GM18507 (cell line): Measurements from ENCODE around the gene ARL5C.
"Not testable (repeated sequence)": the region's sequence is repeated elsewhere in the genome, so short reads cannot be mapped to it uniquely, and the experiment has no call there.

Experiments used
- DNase-seq: peaks from one replicate; pipeline ENCODE4 v3.0.0; 2011; ENCODE audit warnings: low read depth; ENCODE audit not compliant: insufficient read length; ENCODE audit errors: extremely low spot score
- FAIRE-seq: peaks from 2 replicates; lab custom pipeline; 2011; peaks lifted over from hg19 to GRCh38; lab: Jason Lieb, UNC

Gene ARL5C

GRCh38 chr17:39147221-39148185 lies 18.5 kb downstream of the ARL5C start:
- DNase-seq (no peak), FAIRE-seq (no peak)

GRCh38 chr17:39146273-39146672 lies 19.7 kb downstream of the ARL5C start:
- DNase-seq (no peak), FAIRE-seq (no peak)

GRCh38 chr17:39145143-39145542 lies 20.8 kb downstream of the ARL5C start:
- no peak for DNase-seq
- FAIRE-seq: no peak

- DNase-seq (no peak), FAIRE-seq (no peak)
Observed at GRCh38 chr17:39144416-39144840, 21.5 kb downstream of the ARL5C start.

GRCh38 chr17:39143552-39144093 lies 22.3 kb downstream of the ARL5C start:
- DNase-seq (no peak), FAIRE-seq (no peak)

GRCh38 chr17:39141915-39142664 lies 23.9 kb downstream of the ARL5C start:
- no peak for FAIRE-seq

GRCh38 chr17:39141294-39141693 lies 24.7 kb downstream of the ARL5C start:
- FAIRE-seq: no peak
- DNase-seq: no peak

More at GRCh38 chr17:39141915-39142664, 23.9 kb downstream of the ARL5C start:
- DNase-seq: no peak

- no peak for FAIRE-seq
Observed at GRCh38 chr17:39139561-39139960, 26.4 kb downstream of the ARL5C start.

GRCh38 chr17:39139161-39139511 lies 26.8 kb downstream of the ARL5C start:
- FAIRE-seq: no peak
- no peak for DNase-seq

More at GRCh38 chr17:39139561-39139960, 26.4 kb downstream of the ARL5C start:
- no peak for DNase-seq

GRCh38 chr17:39138431-39139160 lies 27.4 kb downstream of the ARL5C start:
- DNase-seq (no peak), FAIRE-seq (no peak)

GRCh38 chr17:39134878-39135277 lies 31.1 kb downstream of the ARL5C start:
- no peak for DNase-seq
- FAIRE-seq: no peak

GRCh38 chr17:39132192-39132610 lies 33.8 kb downstream of the ARL5C start:
- FAIRE-seq (no peak), DNase-seq (no peak)

GRCh38 chr17:39131616-39132015 lies 34.3 kb downstream of the ARL5C start:
- DNase-seq: no peak
- FAIRE-seq: no peak

GRCh38 chr17:39130205-39130604 lies 35.8 kb downstream of the ARL5C start:
- no peak for FAIRE-seq
- DNase-seq: no peak

GRCh38 chr17:39129544-39129943 lies 36.4 kb downstream of the ARL5C start:
- not testable (repeated sequence) for DNase-seq, FAIRE-seq

GRCh38 chr17:39126436-39126835 lies 39.5 kb downstream of the ARL5C start:
- no peak for FAIRE-seq
- DNase-seq: no peak

- FAIRE-seq (no peak), DNase-seq (no peak)
Observed at GRCh38 chr17:39125143-39125875, 40.7 kb downstream of the ARL5C start.

GRCh38 chr17:39123627-39124026 lies 42.3 kb downstream of the ARL5C start:
- DNase-seq (no peak), FAIRE-seq (no peak)

- DNase-seq (no peak), FAIRE-seq (no peak)
Observed at GRCh38 chr17:39122991-39123390, 43.0 kb downstream of the ARL5C start.
